Measurements from ENCODE around the gene MYO18B.

MYO18B gene

GRCh38 chr22:25953919-25954318, 211.9 kb downstream of the MYO18B start:
- CTCF ChIA-PET: no interaction called here
- H3K36me3 Mint-ChIP-seq: no peaks in the 10 kb centered on the region
- H3K27me3 Mint-ChIP-seq: peaks cover 4% of the 10 kb centered on the region
- no peak overlapping the region for H3K4me3 Mint-ChIP-seq
- H3K9me3 Mint-ChIP-seq: no peaks in the 10 kb centered on the region
- DNase-seq: no peak
- no peaks in the 10 kb centered on the region for H3K4me1 Mint-ChIP-seq
- no peak overlapping the region for H3K27ac Mint-ChIP-seq

- Mint-ChIP-seq H3K27me3 (no peaks in the 10 kb centered on the region), H3K36me3 (no peaks in the 10 kb centered on the region), H3K4me3 (no peak overlapping the region), H3K27ac (no peak overlapping the region), H3K4me1 (no peaks in the 10 kb centered on the region), H3K9me3 (no peaks in the 10 kb centered on the region)
- CTCF ChIA-PET: no interaction called here
- DNase-seq: no peak
Measured at GRCh38 chr22:25955323-25955722, 213.3 kb downstream of the MYO18B start.

DNA sequence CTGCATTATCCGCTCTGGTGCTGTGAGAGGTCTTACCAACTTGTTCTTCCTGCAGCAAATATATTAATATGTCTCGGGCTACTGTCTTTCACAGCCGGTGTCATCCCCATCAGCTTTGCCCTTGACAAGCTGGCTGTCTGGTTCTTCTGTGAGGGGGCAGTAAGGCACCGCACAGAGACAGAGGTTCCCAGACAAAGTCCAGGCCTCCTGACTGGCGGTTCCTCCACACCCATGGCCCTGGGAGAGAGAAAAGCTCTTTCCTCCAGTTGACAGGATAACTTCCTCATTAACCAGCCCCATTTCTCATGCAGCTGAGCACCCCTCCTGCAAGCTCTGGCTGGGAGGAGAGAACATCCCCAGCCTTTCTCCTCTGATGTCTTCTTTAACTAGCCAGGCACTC, 214.8 kb downstream of the MYO18B start:
- Mint-ChIP-seq H3K36me3 (no peaks in the 10 kb centered on the region), H3K27me3 (peaks cover 4% of the 10 kb centered on the region), H3K27ac (no peak overlapping the region), H3K9me3 (no peaks in the 10 kb centered on the region), H3K4me3 (no peak overlapping the region), H3K4me1 (no peaks in the 10 kb centered on the region)
- CTCF ChIA-PET: no interaction called here
- no peak for DNase-seq

GRCh38 chr22:25959818-25960774, 218.1 kb downstream of the MYO18B start:
- H3K27ac Mint-ChIP-seq: no peak overlapping the region
- CTCF ChIA-PET: no interaction called here
- peaks cover 4% of the 10 kb centered on the region for H3K27me3 Mint-ChIP-seq
- H3K36me3 Mint-ChIP-seq: no peaks in the 10 kb centered on the region
- DNase-seq: no peak
- H3K4me1 Mint-ChIP-seq: no peaks in the 10 kb centered on the region
- H3K9me3 Mint-ChIP-seq: peaks cover 7% of the 10 kb centered on the region
- no peak overlapping the region for H3K4me3 Mint-ChIP-seq

DNA sequence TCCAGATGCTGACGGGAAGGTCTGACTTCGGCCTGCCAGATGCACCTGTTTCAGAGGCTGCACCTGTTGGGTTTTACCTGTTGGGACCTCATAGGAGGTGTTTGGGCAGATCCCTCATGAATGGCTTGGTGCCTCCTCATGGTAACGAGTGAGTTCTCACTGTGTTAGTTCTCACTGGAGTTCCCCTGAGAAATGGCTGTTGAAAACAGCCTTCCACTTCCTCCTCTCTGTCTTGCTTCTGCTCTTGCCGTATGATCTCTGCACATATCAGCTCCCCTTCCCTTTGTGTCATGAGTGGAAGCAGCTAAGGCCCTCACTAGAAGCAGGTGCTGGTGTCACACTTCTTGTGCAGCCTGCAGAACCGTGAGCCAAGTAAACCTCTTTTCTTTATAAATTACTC, 219.7 kb downstream of the MYO18B start:
- DNase-seq: no peak
- peaks cover 10% of the 10 kb centered on the region for H3K4me1 Mint-ChIP-seq
- H3K27ac Mint-ChIP-seq: no peak overlapping the region
- H3K4me3 Mint-ChIP-seq: no peak overlapping the region
- peaks cover 7% of the 10 kb centered on the region for H3K9me3 Mint-ChIP-seq
- H3K36me3 Mint-ChIP-seq: no peaks in the 10 kb centered on the region
- H3K27me3 Mint-ChIP-seq: peaks cover 7% of the 10 kb centered on the region
- CTCF ChIA-PET: no interaction called here

GRCh38 chr22:25962711-25963110, 220.7 kb downstream of the MYO18B start:
- H3K9me3 Mint-ChIP-seq: peaks cover 7% of the 10 kb centered on the region
- CTCF ChIA-PET: interaction anchor here (0.7 kb wide), 1 partner anchor 76 kb away, joined by 3 read pairs; no protein-coding TSS in a partner anchor
- no peak overlapping the region for H3K4me3 Mint-ChIP-seq
- peaks cover 19% of the 10 kb centered on the region for H3K4me1 Mint-ChIP-seq
- H3K27ac Mint-ChIP-seq: no peak overlapping the region
- DNase-seq: no peak
- no peaks in the 10 kb centered on the region for H3K36me3 Mint-ChIP-seq
- H3K27me3 Mint-ChIP-seq: peaks cover 7% of the 10 kb centered on the region

DNA sequence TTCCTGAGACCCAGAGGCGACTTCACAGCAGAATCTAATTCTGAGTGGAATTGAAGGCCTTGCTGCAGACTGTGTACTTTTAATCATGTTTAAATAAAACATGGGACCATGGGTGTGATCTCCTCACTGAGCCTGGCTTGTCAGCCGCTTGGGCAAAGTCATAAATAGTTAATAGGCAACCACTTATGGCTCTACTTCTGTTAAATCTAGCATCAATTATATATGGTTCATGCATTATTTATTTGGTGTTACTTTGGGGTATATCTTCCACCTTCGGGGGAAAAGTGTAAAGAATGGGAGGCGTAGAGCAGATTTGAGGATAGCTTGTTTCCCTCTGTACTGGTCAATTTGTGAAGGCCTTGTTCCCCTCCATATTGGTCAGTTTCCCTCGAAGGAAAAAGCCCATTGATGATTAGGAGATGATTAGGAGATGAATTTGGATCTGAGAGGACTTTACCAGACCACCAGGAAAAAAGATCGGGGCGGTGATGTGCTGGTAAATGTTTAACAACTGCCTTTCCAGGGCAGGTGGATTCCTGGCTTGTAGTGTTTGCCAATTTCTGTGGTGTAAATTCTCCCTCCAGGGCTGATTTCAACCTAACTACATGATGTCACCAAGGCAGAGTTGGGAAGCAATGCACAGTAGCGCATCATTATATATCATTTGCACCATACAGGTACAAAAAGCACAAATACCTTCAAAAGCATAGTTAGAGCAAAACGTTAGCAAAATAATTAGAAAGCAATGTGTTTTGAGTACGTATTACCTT, 223.2 kb downstream of the MYO18B start:
- CTCF ChIA-PET: no interaction called here
- DNase-seq: no peak
- no peak overlapping the region for H3K4me3 Mint-ChIP-seq
- no peaks in the 10 kb centered on the region for H3K36me3 Mint-ChIP-seq
- H3K27ac Mint-ChIP-seq: no peak overlapping the region
- H3K4me1 Mint-ChIP-seq: peaks cover 33% of the 10 kb centered on the region
- peaks cover 7% of the 10 kb centered on the region for H3K9me3 Mint-ChIP-seq
- peaks cover 7% of the 10 kb centered on the region for H3K27me3 Mint-ChIP-seq

GRCh38 chr22:25966448-25966913, 224.5 kb downstream of the MYO18B start:
- Mint-ChIP-seq H3K4me1 (peaks cover 37% of the 10 kb centered on the region), H3K4me3 (no peak overlapping the region), H3K36me3 (no peaks in the 10 kb centered on the region), H3K9me3 (peaks cover 7% of the 10 kb centered on the region), H3K27ac (peak overlapping the region; percentile 21), H3K27me3 (peaks cover 3% of the 10 kb centered on the region)
- CTCF ChIA-PET: no interaction called here
- DNase-seq: peak; percentile 44

DNA sequence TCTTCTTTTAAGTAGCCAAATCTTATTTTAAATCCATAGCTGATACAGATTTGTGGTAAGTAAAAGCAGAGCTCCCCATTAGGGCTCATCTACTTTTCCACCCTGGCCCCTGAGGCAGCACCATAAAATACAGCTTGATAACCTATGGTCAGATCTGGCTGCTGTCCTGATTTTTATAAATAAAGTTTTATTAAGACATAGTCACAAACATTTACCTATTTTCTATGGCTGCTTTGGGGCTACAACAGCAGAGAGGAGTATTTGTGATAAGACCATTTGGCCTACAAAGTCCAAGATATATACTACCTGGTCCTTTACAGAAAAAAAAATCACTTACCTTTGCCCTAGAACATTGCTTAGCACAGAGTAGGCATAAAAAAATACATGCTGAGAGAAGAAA, 227.3 kb downstream of the MYO18B start:
- CTCF ChIA-PET: interaction anchor here (0.9 kb wide), 1 partner anchor 203 kb away, joined by 4 read pairs; no protein-coding TSS in a partner anchor
- no peaks in the 10 kb centered on the region for H3K9me3 Mint-ChIP-seq
- no peak overlapping the region for H3K4me3 Mint-ChIP-seq
- H3K4me1 Mint-ChIP-seq: peaks cover 41% of the 10 kb centered on the region
- no peak for DNase-seq
- H3K36me3 Mint-ChIP-seq: no peaks in the 10 kb centered on the region
- H3K27me3 Mint-ChIP-seq: peaks cover 3% of the 10 kb centered on the region
- H3K27ac Mint-ChIP-seq: no peak overlapping the region

- CTCF ChIA-PET: no interaction called here
- Mint-ChIP-seq H3K4me3 (no peak overlapping the region), H3K9me3 (no peaks in the 10 kb centered on the region), H3K36me3 (no peaks in the 10 kb centered on the region), H3K27ac (no peak overlapping the region), H3K4me1 (peaks cover 41% of the 10 kb centered on the region), H3K27me3 (peaks cover 6% of the 10 kb centered on the region)
- no peak for DNase-seq
Measured at GRCh38 chr22:25969901-25970300, 227.9 kb downstream of the MYO18B start.

GRCh38 chr22:25970374-25970911, 228.5 kb downstream of the MYO18B start:
- CTCF ChIA-PET: no interaction called here
- H3K27ac Mint-ChIP-seq: no peak overlapping the region
- no peaks in the 10 kb centered on the region for H3K9me3 Mint-ChIP-seq
- no peaks in the 10 kb centered on the region for H3K36me3 Mint-ChIP-seq
- peaks cover 8% of the 10 kb centered on the region for H3K27me3 Mint-ChIP-seq
- DNase-seq: no peak
- no peak overlapping the region for H3K4me3 Mint-ChIP-seq
- peaks cover 41% of the 10 kb centered on the region for H3K4me1 Mint-ChIP-seq

- Mint-ChIP-seq H3K9me3 (no peaks in the 10 kb centered on the region), H3K36me3 (no peaks in the 10 kb centered on the region), H3K4me1 (peaks cover 36% of the 10 kb centered on the region), H3K27me3 (peaks cover 8% of the 10 kb centered on the region), H3K27ac (no peak overlapping the region), H3K4me3 (no peak overlapping the region)
- no peak for DNase-seq
- CTCF ChIA-PET: no interaction called here
Measured at GRCh38 chr22:25970999-25971811, 229.2 kb downstream of the MYO18B start.

DNA sequence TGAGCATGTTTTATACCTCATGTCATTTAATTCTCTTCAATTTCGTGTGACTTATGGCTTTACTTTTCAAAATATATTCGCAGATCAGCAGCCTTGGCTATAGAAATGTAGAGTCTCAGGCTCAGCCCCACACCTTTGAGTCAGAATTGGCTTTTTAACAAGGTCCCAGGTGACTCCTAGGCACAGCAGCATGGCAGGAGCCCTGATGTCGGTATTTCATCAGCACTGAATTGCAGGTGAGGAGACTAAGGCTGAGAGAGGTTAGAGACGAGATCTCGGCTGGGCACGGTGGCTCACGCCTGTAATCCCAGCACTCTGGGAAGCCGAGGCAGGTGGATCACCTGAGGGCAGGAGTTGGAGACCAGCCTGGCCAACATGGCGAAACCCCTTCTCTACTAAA, 230.4 kb downstream of the MYO18B start:
- CTCF ChIA-PET: no interaction called here
- H3K27me3 Mint-ChIP-seq: peaks cover 5% of the 10 kb centered on the region
- H3K36me3 Mint-ChIP-seq: no peaks in the 10 kb centered on the region
- peaks cover 25% of the 10 kb centered on the region for H3K4me1 Mint-ChIP-seq
- H3K9me3 Mint-ChIP-seq: peaks cover 4% of the 10 kb centered on the region
- no peak for DNase-seq
- H3K27ac Mint-ChIP-seq: no peak overlapping the region
- no peak overlapping the region for H3K4me3 Mint-ChIP-seq

- H3K4me1 Mint-ChIP-seq: peaks cover 5% of the 10 kb centered on the region
- no peak overlapping the region for H3K4me3 Mint-ChIP-seq
- H3K9me3 Mint-ChIP-seq: peaks cover 4% of the 10 kb centered on the region
- no peak for DNase-seq
- H3K27ac Mint-ChIP-seq: no peak overlapping the region
- no peaks in the 10 kb centered on the region for H3K36me3 Mint-ChIP-seq
- peaks cover 5% of the 10 kb centered on the region for H3K27me3 Mint-ChIP-seq
- CTCF ChIA-PET: no interaction called here
Measured at GRCh38 chr22:25976356-25976755, 234.4 kb downstream of the MYO18B start.

Measured in activated naive CD4-positive, alpha-beta T cell treated with anti-CD3 and anti-CD28 coated beads, Interleukin-2, amount 10 ng/mL, durations not matched to agents 7 days and 5 days (primary cell).